Vagina (tissue), 2 donors: ENCODE data around the gene STX16. TPM values are rescaled to one million over a fixed set of nuclear protein-coding genes. Genes with fewer than 3 reads are reported as not detected.

ENCODE experiments used
- DNase-seq, 2 donors: peaks; one replicate each; pipeline ENCODE4 v3.0.0-alpha.2; 2017; ENCODE audit errors: extremely low spot score in 2 of 2
- H3K27ac ChIP-seq: fragments of 200-600 bp; sonication (generic); one replicate; pipeline ENCODE4 v1.5.1; 2019
- H3K27me3 ChIP-seq: fragments of 200-600 bp; sonication (generic); one replicate; pipeline ENCODE4 v1.5.1; 2019
- H3K36me3 ChIP-seq, 2 donors: fragments of 200-600 bp; sonication (generic); one replicate each; pipeline ENCODE4 v1.5.1; 2017 to 2019
- H3K4me1 ChIP-seq: fragments of 200-600 bp; sonication (generic); one replicate; pipeline ENCODE4 v1.5.1; 2019
- H3K4me3 ChIP-seq, 2 donors: fragments of 200-600 bp; sonication (generic); 1 replicate in 1 of 2; 2 replicates in 1 of 2; pipeline ENCODE4 v1.5.1; 2016 to 2019
- H3K9me3 ChIP-seq: fragments of 200-600 bp; sonication (generic); one replicate; pipeline ENCODE4 v1.5.1; 2019
- CTCF ChIP-seq, 3 experiments: fragments of 450-650 bp in 2 of 3; fragments of 200-600 bp in 1 of 3; sonication (generic) in 1 of 3; IDR thresholded peaks; one replicate each; pipeline ENCODE4 v1.5.1; 2017 to 2019; ENCODE audit warnings: antibody characterized with exemption in 3 of 3, mild to moderate bottlenecking in 2 of 3, moderate library complexity in 2 of 3
- POLR2A ChIP-seq, 2 donors: fragments of 450-650 bp; IDR thresholded peaks; one replicate each; pipeline ENCODE4 v1.6.1; 2017; ENCODE audit warnings: antibody characterized with exemption in 2 of 2, mild to moderate bottlenecking in 2 of 2, moderate library complexity in 2 of 2
- POLR2AphosphoS5 ChIP-seq, 2 donors: sonication (generic); formaldehyde crosslinking; IDR thresholded peaks; one replicate each; pipeline ENCODE4 v1.9.0; 2017; ENCODE audit warnings: antibody characterized with exemption in 2 of 2, mild to moderate bottlenecking in 2 of 2, low read depth in 1 of 2; ENCODE audit not compliant: insufficient read depth in 1 of 2
- intact Hi-C: fragments of 100-400 bp; cut with DNase I; formaldehyde crosslinking; loops from one replicate; pipeline ENCODE4 v1.15.1; 2023
- total RNA-seq: library from RNA; depleted of rRNA; stranded (reverse); fragments of >200 nt; gene quantifications from one replicate; pipeline ENCODE4 v1.2.3, GENCODE V29; 2016

Gene STX16
- total RNA-seq, 1 donor from 2014 or later, result 49.4 TPM

GRCh38 chr20:58610071-58610800 lies 40.8 kb upstream of the STX16 start:
- DNase-seq, result no peak
- intact Hi-C loops, result no loop called here
- no peak overlapping the region for H3K27ac ChIP-seq
- H3K4me1 ChIP-seq, result peaks cover 12% of the 10 kb centered on the region
- H3K27me3 ChIP-seq, result no peaks in the 10 kb centered on the region
- H3K9me3 ChIP-seq, result no peaks in the 10 kb centered on the region
- H3K36me3 ChIP-seq, result no peaks in the 10 kb centered on the region
- no peak for TF ChIP-seq POLR2A (IDR thresholded peaks at IDR 0.05)
- TF ChIP-seq POLR2AphosphoS5 (IDR thresholded peaks at IDR 0.05; ENCODE audit: insufficient read depth in 1 of 2, low read depth in 1 of 2), result no peak
- no peak for TF ChIP-seq CTCF (IDR thresholded peaks at IDR 0.05)
- no peak overlapping the region for H3K4me3 ChIP-seq

DNA sequence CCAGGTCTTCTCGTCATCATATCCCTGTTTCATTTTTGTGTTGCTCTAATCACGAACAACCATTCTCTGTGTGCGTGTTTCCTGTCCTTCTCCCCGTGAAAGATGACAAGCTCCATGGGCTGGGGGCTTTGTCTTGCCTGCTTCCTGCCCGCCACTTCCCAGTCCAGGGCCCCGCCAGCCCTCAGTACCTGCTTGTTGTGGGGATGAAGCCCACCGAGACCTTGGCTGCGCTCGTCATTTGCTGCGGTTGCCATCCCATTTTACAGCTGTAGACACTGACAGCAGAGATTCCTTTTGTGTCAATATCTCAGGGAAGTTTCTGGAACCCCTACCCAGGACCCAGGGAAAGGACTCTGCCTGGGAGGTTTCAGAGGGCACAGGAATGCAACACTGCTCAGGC lies 40.3 kb upstream of the STX16 start:
- intact Hi-C loops, result no loop called here
- Histone ChIP-seq H3K36me3 (no peaks in the 10 kb centered on the region), H3K27me3 (no peaks in the 10 kb centered on the region), H3K9me3 (no peaks in the 10 kb centered on the region), H3K27ac (no peak overlapping the region), H3K4me3 (no peak overlapping the region), H3K4me1 (peaks cover 12% of the 10 kb centered on the region)
- TF ChIP-seq POLR2A (IDR thresholded peaks at IDR 0.05) (no peak), CTCF (IDR thresholded peaks at IDR 0.05) (no peak), POLR2AphosphoS5 (IDR thresholded peaks at IDR 0.05; ENCODE audit: insufficient read depth in 1 of 2, low read depth in 1 of 2) (no peak)
- no peak for DNase-seq

DNA sequence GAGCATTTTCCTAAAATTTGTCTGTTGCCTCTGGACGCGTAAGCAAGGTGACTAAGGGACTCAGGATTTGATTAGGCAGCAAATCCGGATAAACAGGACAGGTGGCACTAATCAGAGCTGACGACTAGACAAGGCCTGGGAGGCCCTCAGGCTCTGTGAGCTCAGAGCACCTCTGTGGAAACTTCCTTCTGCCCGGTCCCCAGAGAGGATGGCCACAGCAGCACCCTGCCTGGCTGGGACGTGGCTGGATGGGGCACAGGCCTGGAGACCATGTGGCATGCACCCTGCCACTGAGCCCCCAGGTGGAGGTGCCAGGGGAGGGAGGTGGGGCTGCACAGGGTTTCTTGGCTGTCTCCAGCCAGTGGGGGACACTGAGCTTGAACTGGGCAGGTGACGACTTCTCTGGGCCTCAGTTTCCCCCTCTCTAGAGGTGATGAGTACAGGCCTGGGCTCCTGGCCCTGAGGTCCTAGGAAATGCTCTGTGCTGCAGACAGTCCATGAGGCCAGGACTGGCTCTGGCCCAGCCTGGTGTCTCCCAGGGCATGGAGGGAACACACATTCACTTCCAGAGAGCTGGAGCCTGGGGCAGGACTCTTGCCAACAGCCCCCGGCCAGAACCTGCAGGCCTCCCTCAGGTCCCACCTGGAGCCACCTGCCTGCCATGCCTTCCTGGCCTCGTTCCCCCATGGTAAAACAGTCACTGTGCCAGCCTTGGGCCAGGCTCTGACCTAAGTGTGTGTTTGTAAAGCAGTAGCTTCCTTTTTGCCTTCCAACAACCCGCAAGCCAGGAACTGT lies 39.6 kb upstream of the STX16 start:
- Histone ChIP-seq H3K27me3 (no peaks in the 10 kb centered on the region), H3K36me3 (no peaks in the 10 kb centered on the region), H3K9me3 (no peaks in the 10 kb centered on the region), H3K4me3 (no peak overlapping the region), H3K27ac (no peak overlapping the region), H3K4me1 (peaks cover 12% of the 10 kb centered on the region)
- no peak for DNase-seq
- TF ChIP-seq POLR2AphosphoS5 (IDR thresholded peaks at IDR 0.05; ENCODE audit: insufficient read depth in 1 of 2, low read depth in 1 of 2), result peak in 1 of 2 donors; percentile 49
- TF ChIP-seq POLR2A (IDR thresholded peaks at IDR 0.05), result no peak
- intact Hi-C loops, result no loop called here

GRCh38 chr20:58612121-58612691 lies 38.9 kb upstream of the STX16 start:
- intact Hi-C loops, result no loop called here
- H3K36me3 ChIP-seq, result no peaks in the 10 kb centered on the region
- no peak for DNase-seq
- H3K9me3 ChIP-seq, result no peaks in the 10 kb centered on the region
- H3K4me1 ChIP-seq, result peaks cover 12% of the 10 kb centered on the region
- H3K27ac ChIP-seq, result no peak overlapping the region
- TF ChIP-seq CTCF (IDR thresholded peaks at IDR 0.05) (no peak), POLR2A (IDR thresholded peaks at IDR 0.05) (no peak), POLR2AphosphoS5 (IDR thresholded peaks at IDR 0.05; ENCODE audit: insufficient read depth in 1 of 2, low read depth in 1 of 2) (no peak)
- no peaks in the 10 kb centered on the region for H3K27me3 ChIP-seq
- H3K4me3 ChIP-seq, result no peak overlapping the region

GRCh38 chr20:58613061-58613854 lies 37.8 kb upstream of the STX16 start:
- intact Hi-C loops, result no loop called here
- Histone ChIP-seq H3K4me3 (no peak overlapping the region), H3K4me1 (peaks cover 12% of the 10 kb centered on the region), H3K36me3 (no peaks in the 10 kb centered on the region), H3K27me3 (no peaks in the 10 kb centered on the region), H3K27ac (no peak overlapping the region), H3K9me3 (no peaks in the 10 kb centered on the region)
- DNase-seq, result no peak
- TF ChIP-seq CTCF (IDR thresholded peaks at IDR 0.05) (no peak), POLR2AphosphoS5 (IDR thresholded peaks at IDR 0.05; ENCODE audit: insufficient read depth in 1 of 2, low read depth in 1 of 2) (no peak), POLR2A (IDR thresholded peaks at IDR 0.05) (no peak)
